Stimulated activated CD4-positive, alpha-beta T cell treated with anti-CD3 and anti-CD28 coated beads, Interleukin-15, amount 100 ng/mL, for 24 hours (primary cell): ENCODE measurements around the gene LRRN1.

Source experiments
- DNase-seq: peaks from one replicate; pipeline ENCODE4 v3.0.0-alpha.2; 2020

Gene LRRN1

DNA sequence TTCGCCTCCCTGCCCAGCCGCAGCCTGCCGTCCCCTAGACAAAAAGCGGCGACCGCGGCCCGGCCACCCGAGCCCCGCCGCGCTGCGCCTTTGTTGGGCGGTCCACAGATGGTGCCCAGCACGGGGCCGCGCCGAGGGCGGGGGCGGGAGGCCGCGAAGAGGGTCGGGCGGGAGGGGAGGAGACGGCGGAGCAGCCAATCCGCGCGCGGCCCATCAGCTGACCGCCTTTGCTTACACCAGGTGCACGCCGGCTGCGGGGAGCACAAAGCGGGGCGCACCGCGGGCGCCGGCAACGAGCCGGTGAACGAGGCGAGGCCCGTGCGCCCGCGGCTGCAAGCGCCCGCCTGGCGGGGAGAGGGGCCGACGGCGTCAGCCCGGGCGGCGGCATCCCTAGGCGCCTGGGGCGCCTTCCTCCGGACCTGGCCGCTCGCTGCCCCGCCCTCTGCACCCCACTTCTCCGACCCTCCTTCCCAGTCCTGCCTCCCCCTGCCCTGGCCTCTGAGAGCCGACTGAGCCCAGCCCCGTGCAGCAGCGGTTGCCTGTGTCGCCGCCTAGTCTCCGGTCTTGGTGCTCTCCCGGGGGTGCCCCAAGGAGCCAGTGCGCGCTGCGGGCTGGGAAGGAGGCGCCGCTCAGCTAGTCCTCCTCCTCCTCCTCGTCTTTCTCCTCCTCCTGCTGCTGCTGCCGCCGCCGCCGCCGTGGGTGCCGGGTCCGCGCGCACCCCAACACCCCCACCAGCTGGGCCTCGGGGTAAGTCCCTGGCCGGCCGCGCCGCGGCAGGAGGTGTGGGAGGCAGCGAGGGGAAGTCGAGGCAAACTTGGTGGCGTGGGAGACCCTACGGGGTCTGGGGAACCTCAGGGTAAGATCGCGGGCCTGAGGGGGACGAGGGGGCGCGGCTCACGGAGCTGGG, at the start of gene LRRN1:
Gene LRRN1 (plus strand): TSS at position 259 of the 907 bp plus-strand sequence. CDS start 45,211 bp downstream, outside the sequence.
- peak; percentile 70 for DNase-seq

DNA sequence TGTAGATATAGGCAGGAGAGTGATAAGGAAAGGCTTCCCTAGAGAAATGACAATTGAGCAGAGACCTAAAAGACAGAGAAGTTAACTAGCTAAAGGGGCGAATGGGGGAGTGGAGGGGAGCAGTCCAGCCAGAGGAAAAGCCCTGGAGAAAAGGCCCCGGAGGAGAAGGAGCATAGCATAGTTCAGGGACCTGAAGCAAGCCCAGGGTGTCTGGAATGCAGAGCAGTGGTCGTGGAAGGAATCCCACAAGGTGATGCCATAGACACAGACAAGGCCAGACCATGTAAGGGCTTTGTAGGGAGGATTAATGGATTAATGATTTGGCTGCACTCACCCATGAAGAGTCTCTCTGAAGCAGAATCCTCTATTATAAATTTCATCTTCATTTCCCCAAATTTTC, 45.8 kb upstream of the LRRN1 start:
- no peak for DNase-seq

DNA sequence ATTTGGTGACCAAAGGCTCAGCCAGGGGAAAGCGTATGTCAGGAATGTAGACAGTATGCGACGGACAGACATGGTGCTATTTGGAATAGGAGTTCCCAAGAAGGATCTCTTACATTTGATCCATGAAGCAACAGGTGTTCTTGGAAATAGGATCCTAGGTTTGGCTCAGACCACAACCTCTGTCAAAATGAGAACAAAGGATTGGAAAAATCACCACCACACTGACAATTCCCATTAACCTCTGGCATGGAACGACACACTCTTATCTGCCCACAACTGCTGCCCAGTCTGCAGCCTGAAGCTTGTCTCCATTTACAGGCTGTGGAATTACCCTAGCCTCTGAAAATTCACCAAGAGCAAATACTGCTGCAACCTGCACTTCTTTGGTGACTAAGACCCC, 33.6 kb upstream of the LRRN1 start:
- no peak for DNase-seq

DNA sequence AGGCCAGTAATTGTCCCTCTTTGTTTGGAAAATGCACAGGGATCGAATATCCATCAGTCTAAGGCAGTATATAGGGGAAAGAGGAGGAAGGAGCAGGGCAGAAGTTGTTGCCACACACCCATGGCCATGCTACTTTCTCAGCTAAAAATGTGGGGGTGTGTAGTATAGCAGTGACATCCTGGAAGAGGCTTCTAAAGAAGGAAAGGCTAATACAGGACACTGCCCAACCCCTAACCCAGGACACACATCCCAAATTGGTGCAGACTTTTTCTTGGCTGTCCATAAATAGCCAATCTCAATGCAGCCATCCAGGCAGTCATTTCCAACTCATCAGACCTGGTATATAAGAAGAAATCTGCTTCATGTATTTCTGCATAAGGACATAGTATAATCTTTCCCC, 33.1 kb upstream of the LRRN1 start:
- no peak for DNase-seq

DNA sequence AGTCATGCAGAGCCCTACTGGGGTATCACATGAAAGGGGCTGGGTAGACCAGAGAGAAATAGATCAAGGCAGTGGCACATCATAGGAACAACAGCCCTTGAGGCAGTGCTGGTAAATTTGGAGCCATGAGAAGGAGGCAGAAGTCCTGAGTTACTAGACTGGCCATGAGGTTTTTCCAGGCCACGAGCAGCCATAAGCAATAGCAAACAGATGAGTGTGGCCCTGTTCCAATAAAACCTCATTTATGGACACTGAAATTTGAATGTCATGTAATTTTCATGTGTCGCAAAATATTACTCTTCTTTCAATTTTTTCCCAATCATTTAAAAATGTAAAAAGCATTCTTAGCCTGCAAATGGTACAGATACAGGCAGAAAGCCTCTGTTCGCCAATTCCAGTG, 28.1 kb upstream of the LRRN1 start:
- DNase-seq: no peak

DNA sequence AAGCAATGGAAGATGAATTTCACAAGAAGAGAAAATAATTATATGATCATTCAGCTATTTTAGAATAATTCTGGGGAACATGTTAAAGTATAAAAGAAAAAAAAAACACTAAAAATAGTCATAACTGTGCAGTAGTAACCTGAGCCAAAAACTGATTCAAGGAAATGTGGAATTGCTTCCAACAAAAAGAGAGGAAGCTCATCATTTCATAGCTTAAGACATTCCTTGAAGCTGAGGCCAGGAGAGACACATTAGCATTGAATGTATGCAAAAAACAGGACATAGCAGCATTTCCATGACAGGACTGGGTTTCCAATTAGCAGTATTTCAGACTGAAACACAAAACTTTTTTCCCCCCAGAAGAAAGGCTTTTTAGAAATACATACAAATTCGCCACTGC, 27.7 kb upstream of the LRRN1 start:
- DNase-seq: no peak

DNA sequence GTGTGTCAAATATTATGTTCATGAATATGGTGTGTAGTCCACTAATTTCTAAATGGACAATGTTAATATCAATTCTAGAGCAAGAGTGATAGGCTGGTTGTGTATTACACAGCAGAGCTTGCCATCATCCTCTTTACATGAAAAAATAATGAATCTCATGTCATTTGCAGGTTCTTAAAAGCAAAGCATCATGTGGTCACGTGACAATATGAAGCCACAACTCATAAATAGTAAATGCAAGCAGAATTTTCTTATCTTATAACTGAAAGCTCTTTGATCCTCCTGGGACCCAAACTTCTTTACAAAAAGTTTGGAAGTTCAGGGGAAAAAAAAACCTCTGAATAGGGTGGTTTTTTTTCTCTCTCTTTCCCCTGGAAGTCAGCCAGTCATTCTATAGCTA, 26.9 kb upstream of the LRRN1 start:
- DNase-seq: no peak

DNA sequence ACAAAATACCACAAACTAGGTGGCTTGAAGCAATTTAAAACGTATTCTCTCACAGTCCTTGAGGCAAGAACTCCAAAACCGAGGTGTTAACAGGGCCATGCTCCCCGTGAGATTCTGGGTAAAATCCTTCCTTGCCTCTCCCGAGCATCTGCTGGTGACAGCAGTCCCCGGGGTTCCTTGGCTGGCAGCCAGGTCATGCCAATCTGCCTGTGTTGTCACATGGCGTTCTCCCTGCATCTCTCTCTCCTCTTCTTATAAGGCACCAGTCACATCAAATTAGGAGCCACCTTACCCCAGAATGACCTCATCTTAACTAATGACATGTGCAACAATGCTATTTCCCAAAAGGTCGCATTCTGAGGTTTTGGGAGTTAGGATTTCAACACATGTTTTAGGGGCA, 26.3 kb upstream of the LRRN1 start:
- DNase-seq: no peak

DNA sequence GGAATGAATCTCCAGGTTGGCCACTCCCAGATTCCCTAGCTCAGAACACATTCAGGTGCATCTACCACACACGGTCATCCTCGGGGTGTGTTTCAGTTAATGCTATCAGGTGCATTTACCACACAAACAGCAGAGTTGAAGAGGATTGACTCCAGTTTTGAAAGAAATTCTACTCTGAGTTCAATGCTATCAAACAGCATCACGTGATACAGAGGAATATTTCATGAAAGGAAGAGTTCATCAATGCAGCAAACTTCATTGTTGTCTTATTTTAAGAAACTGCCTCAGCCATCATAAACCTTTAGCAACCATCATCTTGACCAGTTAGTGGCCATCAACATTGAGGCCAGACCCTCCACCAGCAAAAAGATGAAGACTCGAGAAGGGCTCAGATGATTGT, 22.6 kb upstream of the LRRN1 start:
- no peak for DNase-seq

DNA sequence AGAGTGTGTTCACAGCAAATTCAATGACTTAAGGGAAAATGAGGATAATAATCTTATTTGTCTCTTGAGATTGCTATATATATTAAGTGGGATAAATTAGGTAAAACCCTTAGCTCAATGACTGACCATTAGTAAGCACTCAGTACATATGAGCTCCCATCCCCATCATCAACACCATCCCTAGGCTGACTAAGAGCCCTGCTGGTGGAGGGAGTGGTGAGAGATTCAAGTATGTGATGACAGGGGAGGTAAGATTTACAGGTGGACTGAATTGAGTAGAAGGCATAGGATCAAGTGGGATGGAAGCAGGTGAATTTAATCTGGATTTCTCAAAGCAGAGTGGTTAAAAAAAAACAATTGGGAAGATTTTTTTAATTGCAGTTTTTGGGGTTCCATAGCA, 21.0 kb upstream of the LRRN1 start:
- no peak for DNase-seq

DNA sequence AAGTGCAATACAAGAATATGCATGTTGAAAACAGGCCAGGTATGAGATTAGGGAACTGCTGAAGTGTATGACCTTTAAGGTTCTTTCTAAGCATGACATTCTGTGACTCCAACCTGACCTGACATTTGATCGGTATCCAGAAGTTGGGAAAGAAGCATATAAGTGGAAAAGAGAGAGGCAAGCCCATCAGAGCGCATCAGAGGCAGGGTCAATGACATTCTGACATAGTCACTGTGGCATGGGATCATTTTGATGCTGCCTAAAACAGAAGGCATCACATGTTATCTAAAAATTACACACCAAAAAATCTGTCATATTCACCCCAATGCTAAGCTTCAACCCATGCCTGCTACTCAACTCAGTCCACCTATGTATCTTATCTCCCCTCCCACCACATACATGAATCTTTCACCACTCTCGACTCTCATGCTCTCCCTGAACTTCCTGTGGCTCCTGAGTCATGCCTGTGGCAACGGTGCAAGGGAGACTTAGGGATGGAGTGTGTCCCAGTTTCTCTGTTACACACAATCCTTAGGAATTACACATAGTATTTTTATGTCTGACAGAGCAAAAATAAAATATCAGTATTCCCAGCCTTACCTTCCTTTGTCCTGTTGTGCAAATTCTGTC, 20.5 kb upstream of the LRRN1 start:
- no peak for DNase-seq

DNA sequence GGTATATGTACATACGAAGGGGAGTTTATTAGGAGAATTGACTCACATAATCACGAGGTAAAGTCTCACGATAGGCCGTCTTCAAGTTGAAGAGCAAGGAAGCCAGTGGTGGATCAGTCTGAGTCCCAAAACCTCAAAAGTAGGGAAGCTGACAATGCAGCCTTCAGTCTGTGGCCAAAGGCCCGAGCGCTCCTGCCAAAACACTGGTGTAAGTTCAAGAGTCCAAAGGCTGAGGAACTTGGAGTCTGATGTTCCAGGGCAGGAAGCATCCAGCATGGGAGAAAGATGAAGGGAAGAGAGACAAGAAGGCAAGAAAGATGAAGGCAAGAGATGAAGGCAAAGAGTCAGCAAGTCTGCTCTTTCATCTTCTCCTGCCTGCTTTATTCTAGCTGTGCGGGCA, 16.8 kb upstream of the LRRN1 start:
- no peak for DNase-seq

DNA sequence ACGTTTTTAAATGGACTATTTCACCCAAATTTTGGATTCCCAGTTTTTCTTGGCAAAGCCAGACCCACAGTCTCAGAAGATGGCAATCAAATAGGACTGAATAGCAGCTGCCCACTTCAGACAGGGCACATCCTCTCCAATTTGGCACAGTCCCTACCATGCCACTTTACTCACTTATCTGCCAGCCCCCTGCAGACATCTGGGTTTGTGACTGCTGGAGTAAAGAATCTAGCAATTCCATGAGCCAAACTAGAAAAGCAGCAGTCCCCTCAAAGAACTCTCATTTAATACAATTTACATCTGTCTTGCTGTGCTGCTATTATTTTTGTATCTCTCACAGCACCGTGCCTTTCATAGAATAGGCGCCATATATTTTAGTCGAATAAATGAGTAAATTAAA, 16.0 kb upstream of the LRRN1 start:
- DNase-seq: no peak

DNA sequence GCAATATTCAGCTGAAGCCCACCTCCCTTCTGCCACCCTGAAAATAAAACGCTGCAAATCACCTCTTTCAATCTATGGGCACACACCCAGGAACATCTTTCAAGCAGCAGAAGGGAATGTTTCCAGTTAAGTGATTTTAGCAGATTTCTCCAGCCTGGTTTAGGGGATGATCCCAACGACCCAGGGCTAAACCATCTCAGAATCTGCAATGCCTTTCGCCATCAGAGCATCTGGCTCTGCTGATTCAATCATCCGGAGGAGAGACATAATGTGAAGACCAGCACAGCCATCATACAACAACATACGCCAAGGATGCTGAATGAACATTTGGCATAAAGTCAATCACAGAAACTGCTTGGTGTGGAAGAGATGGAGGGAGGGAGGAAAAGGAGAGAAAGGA, 15.5 kb upstream of the LRRN1 start:
- no peak for DNase-seq

DNA sequence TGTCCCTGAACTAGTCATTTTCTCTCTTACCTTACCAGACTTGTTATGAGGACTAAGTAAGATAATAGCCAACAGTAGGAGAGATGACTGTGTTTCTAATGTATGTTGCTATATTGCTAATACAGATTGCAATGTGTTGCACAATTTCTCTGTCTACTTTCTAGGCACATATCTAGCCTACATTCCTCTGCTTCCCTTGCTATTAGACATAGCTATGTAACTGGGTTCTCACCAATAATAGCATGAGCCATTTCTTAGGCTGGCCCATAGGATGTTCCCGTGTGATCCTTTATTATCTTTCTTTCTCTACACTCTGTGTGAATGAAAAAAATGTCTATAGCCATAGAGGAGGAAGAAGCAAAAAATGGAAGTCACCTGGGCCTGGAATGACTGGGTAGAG, 6.8 kb upstream of the LRRN1 start:
- no peak for DNase-seq

DNA sequence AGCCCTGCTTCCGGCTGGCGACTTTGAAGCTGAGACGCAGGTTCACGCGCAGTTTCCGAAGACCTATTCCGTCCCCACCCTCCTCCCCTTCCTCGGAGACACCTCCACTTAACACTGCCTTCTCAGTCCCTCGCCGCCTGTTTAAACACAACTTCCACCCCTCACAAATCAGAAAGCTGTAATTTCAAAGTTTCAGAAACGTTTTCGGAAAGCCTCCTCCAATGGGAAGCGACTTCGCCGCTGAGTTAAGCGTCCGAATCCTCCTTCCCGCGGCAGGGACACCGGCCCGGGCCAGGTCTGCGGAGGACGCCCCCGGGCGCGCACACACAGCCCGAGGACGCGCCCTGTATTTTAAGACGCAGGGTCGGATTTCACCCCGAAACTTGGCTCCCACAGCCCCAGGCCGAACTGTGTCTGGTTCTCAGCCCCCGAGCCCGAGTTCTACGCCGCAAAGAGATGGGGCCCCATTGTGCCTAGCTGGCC, 559 bp upstream of the LRRN1 start:
- DNase-seq: peak; percentile 52

DNA sequence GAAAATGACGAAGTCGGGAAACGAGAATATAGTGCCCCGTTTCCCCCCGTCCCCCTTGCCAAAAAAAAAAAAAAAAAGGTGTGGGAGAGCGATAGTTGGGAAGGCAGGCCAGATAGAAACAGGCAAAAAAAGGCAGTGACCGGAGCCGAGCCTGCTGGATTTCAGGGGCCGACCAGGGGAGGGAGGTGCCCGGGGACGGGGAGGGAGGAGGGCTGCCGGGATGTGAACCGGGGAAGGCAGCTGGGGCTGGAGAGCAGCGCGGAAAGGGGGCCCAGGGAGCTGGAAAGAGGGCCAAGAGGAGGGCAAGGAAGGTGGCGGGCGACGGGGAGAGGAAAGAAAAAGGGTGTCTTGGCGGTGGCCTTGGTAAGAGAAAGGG, 837 bp downstream of the LRRN1 start:
- DNase-seq: peak; percentile 20

DNA sequence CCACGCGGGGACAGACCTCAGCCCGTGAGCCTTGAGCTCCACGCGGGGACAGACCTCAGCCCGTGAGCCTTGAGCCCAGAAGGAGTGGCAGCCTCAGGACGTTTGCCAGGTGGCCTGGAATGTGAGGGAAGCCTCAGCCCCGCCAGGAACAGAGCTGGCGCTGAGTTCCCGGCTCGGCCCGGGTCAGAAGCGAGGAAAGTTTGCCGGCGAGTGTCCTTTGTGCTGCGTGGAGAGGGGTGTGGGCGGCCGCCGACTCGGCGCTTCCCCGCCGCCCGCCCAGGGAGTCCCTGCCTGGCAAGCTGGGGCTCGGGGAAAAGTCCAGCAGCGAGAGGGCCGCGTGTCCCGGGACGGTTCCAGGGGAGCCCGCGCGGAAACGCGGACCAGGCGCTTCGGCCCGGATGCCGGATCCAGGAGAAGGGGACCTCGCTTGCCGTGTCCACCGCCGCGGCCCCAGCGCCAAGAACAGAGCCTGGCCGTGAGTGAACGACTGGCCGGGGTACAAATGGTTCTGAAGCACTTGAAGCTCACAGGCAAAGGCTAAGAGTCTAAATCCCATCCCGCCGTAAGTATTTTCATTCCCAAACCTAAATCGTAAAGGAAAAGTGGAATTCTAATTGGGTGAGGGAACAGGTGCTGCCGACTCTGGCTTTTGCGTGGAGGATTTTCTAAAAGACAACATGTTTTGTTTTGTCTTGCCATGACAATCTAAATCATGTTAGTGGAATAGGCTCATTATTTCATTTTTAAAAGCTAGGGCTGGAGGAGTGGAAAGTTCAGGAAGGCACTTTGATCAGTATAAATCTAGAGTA, 1.7 kb downstream of the LRRN1 start:
- DNase-seq: peak; percentile 26

DNA sequence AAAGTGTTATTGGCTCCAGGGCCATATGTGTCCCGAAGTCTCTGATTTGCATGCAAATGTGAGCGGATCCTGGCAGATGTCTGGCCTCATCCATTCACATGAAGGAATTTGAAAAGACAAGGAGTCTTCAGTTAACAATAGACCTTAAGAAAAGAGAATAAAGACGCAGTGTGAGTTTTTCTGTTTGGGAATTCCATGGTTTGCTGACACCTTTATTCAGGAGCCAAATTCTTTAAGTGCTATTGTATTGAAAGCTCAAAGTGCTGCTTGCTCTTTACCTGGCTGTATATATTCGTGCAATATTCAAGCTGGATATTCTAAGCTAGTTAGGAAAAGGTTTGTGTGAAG, 2.2 kb downstream of the LRRN1 start:
- no peak for DNase-seq

DNA sequence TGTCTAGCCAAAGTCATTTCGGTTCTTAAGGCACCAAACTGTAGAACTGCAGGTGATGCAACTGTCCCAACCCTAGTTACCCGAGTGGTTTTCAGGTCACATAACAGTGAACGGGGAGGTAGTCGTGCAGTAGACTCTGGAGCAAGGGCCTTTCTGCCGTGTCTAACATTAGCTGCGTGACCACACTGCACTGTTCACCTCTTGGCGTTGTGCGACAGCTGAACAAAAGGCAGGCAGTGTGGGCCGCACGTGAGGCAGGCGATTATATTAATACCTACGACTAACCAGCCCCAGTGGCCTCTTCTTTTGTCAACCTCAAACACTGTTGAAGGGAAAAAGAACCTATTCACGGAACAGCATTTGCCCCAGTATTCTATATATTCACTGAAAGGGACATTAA, 2.8 kb downstream of the LRRN1 start:
- DNase-seq: no peak

DNA sequence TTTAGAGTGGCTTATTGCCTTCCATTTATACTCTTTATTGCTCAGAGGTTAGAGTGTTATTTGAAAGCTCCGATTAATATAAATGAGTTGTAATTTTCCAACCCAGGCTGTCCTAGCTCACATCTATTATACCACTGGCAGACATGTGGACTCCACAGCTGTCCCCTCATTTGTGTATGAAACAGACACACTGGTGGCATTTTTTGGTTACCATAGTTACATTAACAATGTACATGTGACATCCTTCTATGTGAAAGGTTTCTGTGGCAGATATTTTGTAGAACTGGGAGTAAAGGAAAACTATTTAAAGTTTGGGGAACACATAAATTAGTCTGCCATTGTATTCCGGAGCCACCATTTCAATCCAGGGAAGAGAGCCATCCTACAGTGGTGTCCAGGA, 5.3 kb downstream of the LRRN1 start:
- DNase-seq: no peak

DNA sequence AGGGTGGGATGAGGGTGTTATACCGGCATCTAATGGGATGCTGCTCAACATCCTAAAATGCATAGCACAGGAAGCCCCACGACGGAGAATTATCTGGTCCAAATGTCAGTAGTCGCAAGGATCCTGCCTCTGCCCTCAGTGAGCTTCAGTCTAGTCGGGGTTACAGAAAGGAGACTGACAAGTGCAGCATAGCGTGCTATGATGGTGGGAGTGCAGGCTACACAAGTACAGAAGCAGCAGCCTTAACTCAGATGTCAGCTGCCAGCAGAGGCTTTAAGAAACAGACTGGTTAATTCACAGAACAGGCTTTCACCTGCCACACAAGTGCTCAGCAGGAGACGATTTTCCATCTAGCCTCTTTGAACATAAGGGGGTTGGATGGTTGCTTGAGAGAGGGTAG, 6.9 kb downstream of the LRRN1 start:
- no peak for DNase-seq

DNA sequence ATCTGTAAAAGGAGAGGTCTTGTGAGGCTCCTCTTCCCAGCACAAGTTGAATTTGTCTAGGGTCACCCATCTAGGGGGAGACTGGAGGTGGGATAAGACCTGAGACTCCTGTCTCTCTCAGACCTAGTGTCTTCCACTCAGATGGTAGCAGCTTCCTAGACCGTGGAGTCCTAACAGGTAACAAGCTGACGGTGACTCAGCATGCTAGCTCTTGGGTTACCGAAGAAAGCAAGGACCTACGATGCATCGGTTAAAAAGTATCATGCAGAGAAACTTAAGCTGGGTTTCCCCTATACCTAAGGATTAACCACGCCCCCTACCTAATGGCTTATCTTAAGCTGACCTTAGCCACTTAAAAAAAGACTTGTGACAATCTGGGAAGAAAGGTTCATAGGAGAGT, 7.6 kb downstream of the LRRN1 start:
- DNase-seq: no peak

DNA sequence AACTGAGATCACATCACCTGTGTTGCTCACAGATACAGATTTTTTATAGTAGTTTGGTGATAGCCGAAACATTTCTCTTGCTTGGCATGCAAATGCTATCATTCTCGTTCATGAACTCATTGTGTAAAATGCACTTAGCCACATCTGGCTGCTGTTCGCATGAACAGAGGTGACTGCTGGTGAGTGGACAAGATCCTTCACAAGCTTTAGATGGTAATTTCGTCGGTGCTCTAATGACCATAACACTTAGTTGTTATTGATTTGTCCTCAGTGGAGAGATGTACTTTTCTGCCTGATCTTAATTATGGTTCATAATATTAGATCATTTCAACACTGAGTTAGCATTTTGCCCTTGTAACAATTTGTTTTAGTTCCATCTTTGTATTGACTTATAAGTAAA, 13.8 kb downstream of the LRRN1 start:
- DNase-seq: no peak
